SK-N-SH treated with all-trans-retinoic acid at 6 μM for 48 hours (cell line): Measurements from ENCODE around the gene UBXN6.

Source experiments
- ATAC-seq: fragments of 200-7000 bp; cut with Tn5 transposase; 3 replicates; pipeline ENCODE4 v1.9.1; 2020; ENCODE audit warnings: mild to moderate bottlenecking, moderate library complexity
- CSDC2 ChIP-seq: fragments of 250-450 bp; sonication (Bioruptor Pico); IDR thresholded peaks from 2 replicates; pipeline ENCODE4 v1.5.0; 2020; ENCODE audit warnings: mild to moderate bottlenecking, moderate library complexity
- ESRRG ChIP-seq: fragments of 250-450 bp; sonication (Bioruptor Pico); IDR thresholded peaks from 2 replicates; pipeline ENCODE4 v1.6.1; 2021; ENCODE audit warnings: mild to moderate bottlenecking
- GLIS3 ChIP-seq: fragments of 250-450 bp; sonication (Bioruptor Pico); IDR thresholded peaks from 2 replicates; pipeline ENCODE4 v1.5.0; 2020; ENCODE audit warnings: mild to moderate bottlenecking, moderate library complexity
- ISL1 ChIP-seq: fragments of 250-450 bp; sonication (Bioruptor Pico); IDR thresholded peaks from 2 replicates; pipeline ENCODE4 v2.1.2; 2022; ENCODE audit warnings: mild to moderate bottlenecking, moderate library complexity
- OSR1 ChIP-seq: fragments of 250-450 bp; sonication (Bioruptor Pico); IDR thresholded peaks from 2 replicates; pipeline ENCODE4 v1.8.0; 2022; ENCODE audit warnings: moderate library complexity, mild to moderate bottlenecking, inconsistent platforms
- PPARA ChIP-seq: fragments of 250-450 bp; sonication (Bioruptor Pico); IDR thresholded peaks from 2 replicates; pipeline ENCODE4 v1.5.0; 2020; ENCODE audit warnings: mild to moderate bottlenecking, borderline replicate concordance
- RARB ChIP-seq: fragments of 250-450 bp; sonication (Bioruptor Pico); IDR thresholded peaks from 2 replicates; pipeline ENCODE4 v1.8.0; 2021; ENCODE audit warnings: mild to moderate bottlenecking, moderate library complexity
- SNAI2 ChIP-seq: fragments of 250-450 bp; sonication (Bioruptor Pico); IDR thresholded peaks from 2 replicates; pipeline ENCODE4 v1.5.0; 2020; ENCODE audit warnings: mild to moderate bottlenecking, moderate library complexity
- TCF4 ChIP-seq: fragments of 250-450 bp; sonication (Bioruptor Pico); IDR thresholded peaks from 2 replicates; pipeline ENCODE4 v1.8.0; 2021; ENCODE audit warnings: mild to moderate bottlenecking, moderate library complexity, borderline replicate concordance
- TOX ChIP-seq: fragments of 250-450 bp; sonication (Bioruptor Pico); IDR thresholded peaks from 2 replicates; pipeline ENCODE4 v1.8.0; 2021; ENCODE audit warnings: mild to moderate bottlenecking, moderate library complexity, borderline replicate concordance
- TSHZ2 ChIP-seq: fragments of 250-450 bp; sonication (Bioruptor Pico); IDR thresholded peaks from 2 replicates; pipeline ENCODE4 v1.5.0; 2020; ENCODE audit warnings: mild to moderate bottlenecking, moderate library complexity
- ZFP30 ChIP-seq: fragments of 450-650 bp; formaldehyde crosslinking; IDR thresholded peaks from 2 replicates; pipeline ENCODE4 v1.5.0; 2022; ENCODE audit warnings: mild to moderate bottlenecking, moderate library complexity
- ZNF565 ChIP-seq: fragments of 450-650 bp; formaldehyde crosslinking; conservative IDR thresholded peaks from 2 replicates; pipeline ENCODE4 v1.5.0; 2020; ENCODE audit warnings: low read depth, mild to moderate bottlenecking, moderate library complexity
- ZNF70 ChIP-seq: fragments of 450-650 bp; formaldehyde crosslinking; IDR thresholded peaks from 2 replicates; pipeline ENCODE4 v1.5.0; 2020; ENCODE audit warnings: mild to moderate bottlenecking, moderate library complexity
- ZNF8 ChIP-seq: fragments of 450-650 bp; formaldehyde crosslinking; IDR thresholded peaks from 2 replicates; pipeline ENCODE4 v1.5.0; 2020; ENCODE audit warnings: mild to moderate bottlenecking, moderate library complexity
- TF ChIP-seq, protein P1 (sequence below): fragments of 250-450 bp; sonication (Bioruptor Pico); IDR thresholded peaks from 2 replicates; pipeline ENCODE4 v1.8.0; 2021; ENCODE audit warnings: low read depth, mild to moderate bottlenecking, moderate library complexity, borderline replicate concordance
- TF ChIP-seq, protein P2 (sequence below): fragments of 250-450 bp; sonication (Bioruptor Pico); IDR thresholded peaks from 2 replicates; pipeline ENCODE4 v1.5.1; 2020; ENCODE audit warnings: low read depth, mild to moderate bottlenecking, moderate library complexity
- TF ChIP-seq, protein P3 (sequence below): fragments of 250-450 bp; sonication (Bioruptor Pico); IDR thresholded peaks from 2 replicates; pipeline ENCODE4 v1.8.0; 2020; ENCODE audit warnings: mild to moderate bottlenecking, moderate library complexity, borderline replicate concordance
- TF ChIP-seq, protein P4 (sequence below): fragments of 250-450 bp; sonication (Bioruptor Pico); IDR thresholded peaks from 2 replicates; pipeline ENCODE4 v1.5.1; 2021; ENCODE audit warnings: mild to moderate bottlenecking, moderate library complexity

UBXN6 gene

GRCh38 chr19:4505570-4506448, 48.2 kb upstream of the UBXN6 start:
- ATAC-seq, result no peak; the same call in 2 of the 3 replicates

DNA sequence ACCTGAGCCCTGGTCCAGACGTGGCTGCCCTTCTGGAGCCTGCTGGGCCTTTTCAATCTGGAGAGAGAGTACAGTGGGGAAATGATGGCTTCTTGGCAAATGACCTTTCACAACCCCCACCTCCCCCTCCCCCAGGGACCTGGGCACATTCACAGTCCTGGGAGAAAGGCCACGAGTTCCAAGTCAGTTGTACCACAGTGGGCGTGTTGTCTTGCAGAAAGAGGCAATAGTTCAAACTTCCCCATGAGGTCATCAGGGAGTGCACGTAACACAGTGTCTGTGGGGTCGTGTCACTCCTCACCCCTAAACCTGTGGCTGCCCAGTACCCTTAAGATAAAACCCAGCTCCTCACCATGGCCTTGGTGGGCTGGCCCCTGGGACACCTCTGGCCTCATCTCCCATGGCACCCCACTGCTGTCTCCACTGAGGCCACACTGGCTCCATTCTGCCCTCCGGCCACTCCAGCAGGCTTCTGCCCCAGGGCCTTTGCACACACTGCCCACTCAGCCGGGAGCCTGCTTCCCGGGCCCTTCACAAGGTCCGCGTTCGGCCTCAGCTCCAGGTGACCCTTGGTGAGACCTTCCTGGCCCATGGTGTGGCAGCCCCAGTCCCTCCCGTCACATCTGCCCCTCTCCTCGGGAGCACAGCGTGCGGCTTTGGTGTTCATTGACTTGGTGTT, 47.4 kb upstream of the UBXN6 start:
- no peak for ATAC-seq
- TF ChIP-seq, protein P1, sequence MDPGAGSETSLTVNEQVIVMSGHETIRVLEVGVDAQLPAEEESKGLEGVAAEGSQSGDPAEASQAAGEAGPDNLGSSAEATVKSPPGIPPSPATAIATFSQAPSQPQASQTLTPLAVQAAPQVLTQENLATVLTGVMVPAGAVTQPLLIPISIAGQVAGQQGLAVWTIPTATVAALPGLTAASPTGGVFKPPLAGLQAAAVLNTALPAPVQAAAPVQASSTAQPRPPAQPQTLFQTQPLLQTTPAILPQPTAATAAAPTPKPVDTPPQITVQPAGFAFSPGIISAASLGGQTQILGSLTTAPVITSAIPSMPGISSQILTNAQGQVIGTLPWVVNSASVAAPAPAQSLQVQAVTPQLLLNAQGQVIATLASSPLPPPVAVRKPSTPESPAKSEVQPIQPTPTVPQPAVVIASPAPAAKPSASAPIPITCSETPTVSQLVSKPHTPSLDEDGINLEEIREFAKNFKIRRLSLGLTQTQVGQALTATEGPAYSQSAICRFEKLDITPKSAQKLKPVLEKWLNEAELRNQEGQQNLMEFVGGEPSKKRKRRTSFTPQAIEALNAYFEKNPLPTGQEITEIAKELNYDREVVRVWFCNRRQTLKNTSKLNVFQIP (CRISPR knock-in tag), result no peak
- TF ChIP-seq ZNF565 (CRISPR knock-in tag) (no peak), CSDC2 (CRISPR knock-in tag) (no peak), ISL1 (no peak), TSHZ2 (CRISPR knock-in tag) (no peak), OSR1 (CRISPR knock-in tag) (no peak), PPARA (no peak), TCF4 (CRISPR knock-in tag) (no peak), ESRRG (CRISPR knock-in tag) (no peak)

More at GRCh38 chr19:4505570-4506448, 48.2 kb upstream of the UBXN6 start:
- TF ChIP-seq ZNF70 (CRISPR knock-in tag) (no peak), TSHZ2 (CRISPR knock-in tag) (no peak), GLIS3 (CRISPR knock-in tag) (no peak), SNAI2 (no peak), TOX (CRISPR knock-in tag) (no peak), OSR1 (CRISPR knock-in tag) (no peak), CSDC2 (CRISPR knock-in tag) (no peak), ISL1 (no peak), PPARA (no peak), ZFP30 (CRISPR knock-in tag) (no peak), RARB (CRISPR knock-in tag) (no peak), ZNF565 (CRISPR knock-in tag) (no peak), ZNF8 (CRISPR knock-in tag) (no peak), TCF4 (CRISPR knock-in tag) (no peak)
- TF ChIP-seq, protein P1 (CRISPR knock-in tag), result no peak
- TF ChIP-seq, protein P2, sequence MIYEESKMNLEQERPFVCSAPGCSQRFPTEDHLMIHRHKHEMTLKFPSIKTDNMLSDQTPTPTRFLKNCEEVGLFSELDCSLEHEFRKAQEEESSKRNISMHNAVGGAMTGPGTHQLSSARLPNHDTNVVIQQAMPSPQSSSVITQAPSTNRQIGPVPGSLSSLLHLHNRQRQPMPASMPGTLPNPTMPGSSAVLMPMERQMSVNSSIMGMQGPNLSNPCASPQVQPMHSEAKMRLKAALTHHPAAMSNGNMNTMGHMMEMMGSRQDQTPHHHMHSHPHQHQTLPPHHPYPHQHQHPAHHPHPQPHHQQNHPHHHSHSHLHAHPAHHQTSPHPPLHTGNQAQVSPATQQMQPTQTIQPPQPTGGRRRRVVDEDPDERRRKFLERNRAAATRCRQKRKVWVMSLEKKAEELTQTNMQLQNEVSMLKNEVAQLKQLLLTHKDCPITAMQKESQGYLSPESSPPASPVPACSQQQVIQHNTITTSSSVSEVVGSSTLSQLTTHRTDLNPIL, result no peak
- TF ChIP-seq, protein P3, sequence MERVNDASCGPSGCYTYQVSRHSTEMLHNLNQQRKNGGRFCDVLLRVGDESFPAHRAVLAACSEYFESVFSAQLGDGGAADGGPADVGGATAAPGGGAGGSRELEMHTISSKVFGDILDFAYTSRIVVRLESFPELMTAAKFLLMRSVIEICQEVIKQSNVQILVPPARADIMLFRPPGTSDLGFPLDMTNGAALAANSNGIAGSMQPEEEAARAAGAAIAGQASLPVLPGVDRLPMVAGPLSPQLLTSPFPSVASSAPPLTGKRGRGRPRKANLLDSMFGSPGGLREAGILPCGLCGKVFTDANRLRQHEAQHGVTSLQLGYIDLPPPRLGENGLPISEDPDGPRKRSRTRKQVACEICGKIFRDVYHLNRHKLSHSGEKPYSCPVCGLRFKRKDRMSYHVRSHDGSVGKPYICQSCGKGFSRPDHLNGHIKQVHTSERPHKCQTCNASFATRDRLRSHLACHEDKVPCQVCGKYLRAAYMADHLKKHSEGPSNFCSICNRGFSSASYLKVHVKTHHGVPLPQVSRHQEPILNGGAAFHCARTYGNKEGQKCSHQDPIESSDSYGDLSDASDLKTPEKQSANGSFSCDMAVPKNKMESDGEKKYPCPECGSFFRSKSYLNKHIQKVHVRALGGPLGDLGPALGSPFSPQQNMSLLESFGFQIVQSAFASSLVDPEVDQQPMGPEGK, result no peak
- TF ChIP-seq, protein P4, sequence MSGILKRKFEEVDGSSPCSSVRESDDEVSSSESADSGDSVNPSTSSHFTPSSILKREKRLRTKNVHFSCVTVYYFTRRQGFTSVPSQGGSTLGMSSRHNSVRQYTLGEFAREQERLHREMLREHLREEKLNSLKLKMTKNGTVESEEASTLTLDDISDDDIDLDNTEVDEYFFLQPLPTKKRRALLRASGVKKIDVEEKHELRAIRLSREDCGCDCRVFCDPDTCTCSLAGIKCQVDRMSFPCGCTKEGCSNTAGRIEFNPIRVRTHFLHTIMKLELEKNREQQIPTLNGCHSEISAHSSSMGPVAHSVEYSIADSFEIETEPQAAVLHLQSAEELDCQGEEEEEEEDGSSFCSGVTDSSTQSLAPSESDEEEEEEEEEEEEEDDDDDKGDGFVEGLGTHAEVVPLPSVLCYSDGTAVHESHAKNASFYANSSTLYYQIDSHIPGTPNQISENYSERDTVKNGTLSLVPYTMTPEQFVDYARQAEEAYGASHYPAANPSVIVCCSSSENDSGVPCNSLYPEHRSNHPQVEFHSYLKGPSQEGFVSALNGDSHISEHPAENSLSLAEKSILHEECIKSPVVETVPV, result no peak
